ENCODE measurements around the gene RENBP.
A peak's percentile ranks its signal among the peaks of the same experiment; 100 is the strongest.
"Not testable (repeated sequence)": the region's sequence is repeated elsewhere in the genome, so short reads cannot be mapped to it uniquely, and the experiment has no call there.

The RENBP gene

DNA sequence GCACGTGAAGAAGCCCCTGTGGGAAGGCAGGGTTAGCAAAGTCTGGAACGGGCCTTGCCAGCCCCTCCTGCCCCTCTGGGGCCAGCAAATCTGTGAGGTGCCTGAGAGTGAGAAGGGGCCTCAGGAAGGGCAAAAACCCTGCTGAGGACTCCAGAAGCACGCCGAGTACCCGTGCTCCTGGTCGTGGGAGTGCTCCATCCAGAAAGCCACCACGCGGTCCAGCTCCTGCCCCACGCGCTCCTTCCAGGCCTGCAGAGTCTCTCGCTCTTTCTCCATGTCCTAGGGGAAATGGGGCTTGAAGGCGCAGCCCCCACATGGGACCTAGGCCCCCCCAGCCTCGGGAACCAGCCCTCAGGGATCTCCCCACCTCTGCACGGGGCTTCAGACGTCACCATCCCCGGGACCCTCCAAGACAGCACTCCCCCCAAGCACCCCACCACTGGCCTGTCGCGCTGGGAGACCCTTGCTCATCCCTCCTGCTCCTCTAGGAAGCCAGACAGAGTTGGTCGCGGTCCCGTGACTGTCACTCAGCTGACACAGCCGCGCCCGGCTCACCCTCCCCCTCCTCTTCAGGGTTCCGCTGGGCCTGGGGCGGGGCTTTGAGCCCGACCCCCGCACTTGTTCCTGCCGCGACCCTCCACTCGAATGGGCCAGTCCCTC lies at the start of gene RENBP:
Gene RENBP (minus strand): TSS at position 504 of the 660 bp plus-strand sequence. CDS start 33 bp downstream, at position 471.
- DNase-seq = no peak

- no peak for DNase-seq
These were observed 49.5 kb upstream of the RENBP start for GRCh38 chrX:153993978-153994377.

GRCh38 chrX:153993079-153993478 lies 48.6 kb upstream of the RENBP start:
- peak; percentile 77 for DNase-seq

DNA sequence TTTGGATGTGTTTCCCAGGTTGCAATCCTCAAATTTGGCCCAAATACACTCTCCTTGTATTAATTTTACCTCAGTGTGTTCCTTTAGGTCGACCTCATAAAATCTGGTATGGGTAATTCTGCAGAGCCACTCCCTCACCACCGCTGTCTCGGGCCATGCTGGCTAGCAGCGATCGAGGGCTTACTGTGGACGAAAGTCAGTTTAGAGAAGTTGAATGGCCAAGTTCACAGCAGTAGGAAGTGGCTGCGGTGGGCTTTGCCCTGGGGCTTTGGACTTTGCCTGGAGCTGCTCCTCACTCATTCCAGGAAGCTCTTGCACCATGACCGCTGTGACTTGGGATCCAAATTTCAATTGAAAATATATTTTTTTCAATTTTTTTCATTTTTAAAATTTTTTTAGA lies 47.7 kb upstream of the RENBP start:
- DNase-seq = no peak

GRCh38 chrX:153991013-153991580 lies 46.7 kb upstream of the RENBP start:
- no peak for DNase-seq

DNA sequence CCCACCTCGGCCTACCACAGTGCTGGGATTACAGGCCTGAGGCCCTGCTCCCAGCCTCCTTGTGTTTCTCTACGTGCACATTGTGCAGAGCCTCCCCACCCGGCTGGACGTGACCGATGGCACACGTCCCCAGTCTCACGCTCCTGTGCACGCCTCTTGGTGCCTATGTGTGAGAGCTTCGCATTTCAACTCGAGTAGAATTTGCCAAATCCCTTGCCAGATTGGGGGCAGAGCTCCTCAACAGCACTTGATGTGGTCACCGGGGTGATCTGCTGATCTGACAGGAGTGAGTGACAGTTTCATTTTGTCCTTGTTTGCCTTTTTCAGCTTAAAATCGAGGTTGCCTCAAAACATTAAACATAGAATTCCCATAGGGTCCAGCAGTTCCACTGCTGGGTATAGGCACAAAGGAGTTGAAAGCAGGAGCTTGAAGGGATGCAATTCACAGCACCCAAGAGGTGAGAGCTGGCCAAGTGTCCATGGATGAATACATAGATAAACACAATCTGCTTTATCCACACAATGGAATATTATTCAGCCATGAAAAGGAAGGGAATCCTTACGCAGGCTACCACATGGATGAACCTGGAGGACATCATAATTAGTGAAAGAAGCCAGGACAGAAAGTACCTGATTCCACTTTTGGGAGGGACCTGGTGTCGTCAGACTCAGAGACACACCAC lies 45.7 kb upstream of the RENBP start:
- no peak for DNase-seq

DNA sequence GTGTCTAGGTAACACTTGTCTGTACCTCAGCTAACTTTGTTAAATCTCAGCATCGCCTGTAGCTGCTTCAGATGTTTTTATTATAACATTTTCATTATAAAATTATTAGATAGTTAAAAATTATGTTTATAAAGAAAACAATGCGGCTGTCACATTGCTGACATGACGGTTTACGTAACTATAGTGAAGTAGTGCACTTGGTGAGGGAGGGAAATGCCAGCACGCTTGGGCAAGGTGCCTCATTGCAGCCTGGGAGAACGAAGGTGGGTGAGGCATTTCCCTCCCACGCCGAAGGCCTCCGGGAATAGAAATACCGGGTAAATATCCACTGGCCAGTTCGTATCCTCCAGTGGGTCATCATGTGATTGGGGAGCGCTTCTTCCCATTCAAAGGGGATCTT lies 44.0 kb upstream of the RENBP start:
- DNase-seq = no peak

- DNase-seq = no peak
These were observed 40.1 kb upstream of the RENBP start for GRCh38 chrX:153984351-153985178.

DNA sequence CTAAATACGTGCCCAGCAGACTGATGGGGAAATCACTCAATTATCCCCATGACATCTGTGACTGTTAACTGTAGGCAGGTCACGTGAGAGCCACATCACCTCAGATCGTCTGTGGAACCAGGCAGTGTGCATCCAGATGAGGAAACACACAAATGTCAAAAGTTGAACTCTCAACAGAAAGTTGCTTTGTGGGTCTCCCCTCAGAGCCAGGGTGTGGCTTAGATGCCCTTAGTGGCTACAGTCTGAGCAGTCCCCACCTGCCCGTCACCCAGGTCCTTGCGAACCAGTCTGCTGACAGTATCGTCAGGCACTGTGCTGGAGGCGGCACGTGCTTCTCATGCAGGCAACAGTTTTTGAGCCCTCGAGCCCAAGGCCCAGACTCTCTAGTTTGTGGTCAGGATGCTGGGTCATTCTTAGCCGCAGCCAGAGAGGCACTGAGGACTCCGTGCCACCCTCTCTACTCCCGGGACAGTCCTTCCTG lies 38.9 kb upstream of the RENBP start:
- no peak for DNase-seq

- no peak for DNase-seq
These were observed 37.5 kb upstream of the RENBP start for GRCh38 chrX:153981771-153982533.

DNA sequence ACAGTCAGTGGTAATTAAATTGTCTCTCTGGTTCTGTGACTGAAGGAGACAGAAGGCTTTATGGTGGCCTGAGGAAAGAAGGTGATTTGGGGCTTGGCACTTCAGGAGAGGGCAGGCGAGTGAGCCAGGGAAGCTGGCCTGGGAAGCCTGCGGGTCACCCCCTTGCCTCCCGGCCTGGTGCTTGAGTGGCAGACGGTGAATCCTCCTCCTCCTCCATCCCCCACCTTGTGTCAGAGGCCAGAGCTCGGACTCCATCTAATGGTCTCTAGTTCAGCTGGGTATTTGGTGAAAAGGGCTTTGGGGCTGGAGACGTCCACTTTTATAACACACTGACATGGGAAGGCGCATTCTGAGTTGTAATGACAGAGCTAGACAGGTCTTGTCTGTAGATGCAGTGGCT lies 36.8 kb upstream of the RENBP start:
- DNase-seq = no peak

- not testable (repeated sequence) for DNase-seq
These were observed 36.0 kb upstream of the RENBP start for GRCh38 chrX:153980394-153980793.

DNA sequence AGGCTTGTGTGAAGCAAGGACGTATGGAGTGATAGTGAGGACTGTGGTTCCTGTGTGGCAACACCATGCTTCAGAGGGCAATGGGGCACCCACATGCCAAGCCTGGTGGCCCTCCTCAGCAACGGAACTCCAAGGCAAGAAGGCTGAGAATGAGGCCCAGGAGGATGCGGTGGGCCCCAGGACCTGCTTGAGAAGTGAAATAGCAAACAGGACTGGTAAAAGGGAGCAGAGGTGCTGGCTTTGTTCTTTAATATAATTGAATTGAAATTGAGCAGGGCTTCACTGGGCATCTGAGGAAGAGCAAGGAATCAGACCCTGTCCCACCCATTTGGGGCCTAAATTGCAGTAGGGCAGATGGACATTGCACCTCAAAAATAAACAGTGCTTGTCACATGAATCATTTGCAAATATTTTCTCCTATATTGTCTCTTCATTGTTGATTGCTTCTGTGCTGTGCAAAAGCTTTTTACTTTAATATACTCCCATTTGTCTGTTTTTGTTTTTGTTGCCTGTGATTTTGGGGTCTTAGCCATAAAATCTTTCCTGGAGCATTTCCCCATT lies 30.4 kb upstream of the RENBP start:
- DNase-seq = no peak

DNA sequence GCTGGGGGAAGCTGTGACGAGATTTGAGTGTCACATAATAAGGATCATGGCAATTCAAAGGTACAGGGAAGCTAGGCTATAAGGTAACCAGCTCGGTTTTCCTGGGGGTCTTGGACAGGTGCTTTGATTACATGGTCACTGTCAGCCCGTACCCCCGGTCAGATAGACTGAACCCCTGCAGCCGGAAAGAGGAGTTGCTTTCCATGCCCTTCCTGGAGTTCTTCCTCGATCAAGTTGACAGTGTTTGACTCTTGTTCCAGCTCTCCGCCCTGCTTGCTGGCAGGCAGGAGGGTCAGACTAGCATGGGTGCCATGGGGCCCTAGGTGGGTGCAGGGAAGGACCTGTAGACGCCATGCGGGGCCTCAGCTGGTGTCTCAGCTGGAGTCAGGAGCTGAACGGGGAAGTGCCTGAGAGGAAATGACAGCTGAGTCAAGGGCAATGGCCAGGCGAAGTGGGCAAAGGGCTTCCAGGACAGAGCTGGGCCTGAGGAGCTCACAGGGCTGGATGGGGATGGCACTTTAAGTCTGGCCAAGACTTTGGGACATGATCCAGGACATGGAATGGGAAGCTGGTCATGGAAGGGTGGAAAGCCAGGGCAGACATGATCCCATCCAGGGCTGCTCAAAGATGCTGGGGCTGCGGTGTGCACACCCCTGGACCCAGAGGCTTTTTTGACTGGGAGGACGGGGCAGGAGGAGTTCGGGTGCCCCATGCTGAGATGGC lies 29.7 kb upstream of the RENBP start:
- DNase-seq = no peak

DNA sequence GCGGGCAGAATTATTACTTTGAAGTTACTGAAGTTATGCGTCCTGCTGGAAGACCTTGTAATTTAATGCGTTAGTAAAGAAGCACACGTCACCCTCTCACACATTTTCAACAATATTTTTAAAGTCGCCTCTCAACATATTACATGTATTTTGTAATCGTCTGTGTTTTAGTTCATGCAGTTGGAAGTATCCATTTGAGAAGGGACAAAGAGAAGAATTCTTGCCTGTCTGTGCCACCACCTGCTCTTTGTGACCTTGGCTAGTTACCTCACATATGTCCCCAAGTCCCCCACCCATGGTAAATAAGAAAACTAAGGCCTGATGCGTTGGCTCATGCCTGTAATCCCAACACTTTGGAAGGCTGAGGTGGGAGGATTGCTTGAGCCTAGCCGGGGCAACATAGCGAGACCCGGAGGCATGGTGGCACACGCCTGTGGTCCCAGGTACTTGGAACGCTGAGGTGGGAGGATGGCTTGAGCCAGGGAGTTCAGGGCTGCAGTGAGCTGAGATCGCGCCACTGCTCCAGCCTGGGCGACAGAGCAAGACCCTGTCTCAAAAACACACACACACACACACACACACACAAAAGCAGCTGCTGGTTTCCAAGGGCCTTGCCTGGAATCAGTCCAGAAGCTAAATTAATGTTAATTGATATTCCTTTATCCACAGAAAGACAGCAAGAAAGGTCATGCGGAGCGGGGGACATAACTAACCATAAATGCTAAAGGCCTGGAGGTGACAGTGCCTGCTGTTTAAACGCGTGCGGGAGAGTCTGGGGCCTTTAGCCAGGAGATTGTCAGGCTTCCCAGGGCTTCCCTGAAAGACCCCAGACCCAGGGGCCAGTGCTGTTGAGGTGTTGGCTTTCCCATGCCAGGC lies 28.9 kb upstream of the RENBP start:
- no peak for DNase-seq

- DNase-seq = peak; percentile 84
These were observed 28.1 kb upstream of the RENBP start, which contains the start of gene TMEM187 for GRCh38 chrX:153972368-153973126. Gene TMEM187, plus strand, starts transcription at chrX:153972754. Its CDS starts 9,309 bp downstream, at chrX:153982063.

GRCh38 chrX:153971450-153972367 lies 27.3 kb upstream of the RENBP start, which contains the start of gene HCFC1:
Gene HCFC1, minus strand, starts transcription at chrX:153971818. Its CDS starts 978 bp downstream, at chrX:153970840.
- peak; percentile 80 for DNase-seq

DNA sequence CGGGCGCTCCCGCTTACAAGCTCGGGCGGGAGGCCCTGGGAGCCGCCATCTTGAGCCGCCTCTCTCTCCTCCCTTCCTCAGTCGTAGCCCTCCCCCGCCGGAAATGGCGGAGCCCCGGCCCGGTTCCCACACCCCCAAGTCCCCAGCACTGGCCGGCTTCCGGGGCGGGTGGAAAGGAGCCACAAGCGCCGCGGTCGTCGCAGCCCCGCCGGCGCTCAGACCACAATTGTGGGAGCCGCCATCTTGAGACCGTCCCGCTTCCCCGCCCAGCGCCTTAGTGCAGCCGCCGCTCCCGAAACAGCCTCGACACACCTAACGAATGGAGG lies 26.6 kb upstream of the RENBP start:
- DNase-seq = peak; percentile 70

Measured in NCI-H2171 (cell line).